HG03025 (cell line): ENCODE measurements around the gene CCDC134.

Experiments
- ATAC-seq: cut with Tn5 transposase; IDR thresholded peaks from one replicate; pipeline ENCODE4 v1.9.1; 2021; ENCODE audit warnings: mild to moderate bottlenecking, moderate library complexity; ENCODE audit not compliant: unreplicated experiment, low FRiP score

Gene CCDC134

DNA sequence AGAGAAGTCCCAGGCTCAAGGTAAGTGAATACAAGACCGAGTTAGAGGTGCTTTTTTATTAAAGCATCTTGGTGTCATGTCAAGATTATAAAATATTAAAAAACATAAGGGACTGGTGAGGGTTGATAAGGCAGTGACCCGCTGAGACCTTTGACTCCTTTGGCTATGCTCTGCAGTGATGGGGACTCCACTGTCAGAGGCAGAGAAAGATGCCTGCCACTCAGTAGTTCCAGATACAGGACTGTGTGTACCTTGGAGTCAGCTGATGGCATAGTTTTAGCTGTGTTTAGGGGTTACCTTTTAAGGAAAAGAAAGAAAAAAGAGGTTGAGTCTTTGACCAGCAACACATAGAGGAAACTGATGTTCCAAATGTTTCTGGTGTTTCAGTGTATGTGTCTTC is 73.6 kb downstream of the CCDC134 start:
- no peak for ATAC-seq

DNA sequence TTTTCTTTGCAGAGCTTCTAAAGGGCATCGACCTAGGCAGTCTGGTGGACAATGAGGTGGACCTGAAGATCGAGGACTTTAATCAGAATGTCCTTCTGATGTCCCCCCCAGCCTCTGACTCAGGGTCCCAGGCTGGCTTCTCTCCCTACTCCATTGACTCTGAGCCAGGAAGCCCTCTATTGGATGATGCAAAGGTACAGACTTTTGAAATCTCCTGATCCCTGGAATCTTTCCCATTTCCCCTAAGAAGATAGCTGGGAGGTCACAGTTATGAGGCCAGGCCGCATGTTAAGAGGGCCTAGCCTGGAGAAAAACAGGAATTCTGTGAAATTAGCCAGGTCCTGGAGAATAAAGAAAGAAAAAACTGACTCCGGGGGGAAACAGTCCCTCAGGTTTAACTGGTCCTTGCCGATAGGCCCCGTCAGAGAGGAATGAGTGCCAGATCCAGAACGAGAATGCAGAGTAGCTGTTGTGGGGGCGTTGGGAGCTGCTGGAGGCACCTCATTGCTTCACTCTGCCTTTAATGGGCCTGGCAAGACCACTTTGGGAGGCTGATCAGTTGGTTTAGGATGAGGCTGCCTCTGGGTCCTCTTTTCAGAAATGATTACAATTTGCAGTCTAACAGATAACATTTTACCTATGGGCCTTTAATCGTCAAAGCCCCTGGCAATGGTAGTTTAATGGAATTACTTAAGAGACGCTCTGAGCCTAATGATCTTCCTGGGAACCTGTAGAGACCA is 75.2 kb downstream of the CCDC134 start:
- ATAC-seq = no peak
